Measurements from ENCODE around the gene RFPL3.

- TF ChIP-seq POLR2A (IDR thresholded peaks at IDR 0.05) (no peak), POLR2AphosphoS5 (IDR thresholded peaks at IDR 0.05; ENCODE audit: insufficient read depth in 1 of 2, low read depth in 1 of 2) (no peak)
- TF ChIP-seq, protein P1, sequence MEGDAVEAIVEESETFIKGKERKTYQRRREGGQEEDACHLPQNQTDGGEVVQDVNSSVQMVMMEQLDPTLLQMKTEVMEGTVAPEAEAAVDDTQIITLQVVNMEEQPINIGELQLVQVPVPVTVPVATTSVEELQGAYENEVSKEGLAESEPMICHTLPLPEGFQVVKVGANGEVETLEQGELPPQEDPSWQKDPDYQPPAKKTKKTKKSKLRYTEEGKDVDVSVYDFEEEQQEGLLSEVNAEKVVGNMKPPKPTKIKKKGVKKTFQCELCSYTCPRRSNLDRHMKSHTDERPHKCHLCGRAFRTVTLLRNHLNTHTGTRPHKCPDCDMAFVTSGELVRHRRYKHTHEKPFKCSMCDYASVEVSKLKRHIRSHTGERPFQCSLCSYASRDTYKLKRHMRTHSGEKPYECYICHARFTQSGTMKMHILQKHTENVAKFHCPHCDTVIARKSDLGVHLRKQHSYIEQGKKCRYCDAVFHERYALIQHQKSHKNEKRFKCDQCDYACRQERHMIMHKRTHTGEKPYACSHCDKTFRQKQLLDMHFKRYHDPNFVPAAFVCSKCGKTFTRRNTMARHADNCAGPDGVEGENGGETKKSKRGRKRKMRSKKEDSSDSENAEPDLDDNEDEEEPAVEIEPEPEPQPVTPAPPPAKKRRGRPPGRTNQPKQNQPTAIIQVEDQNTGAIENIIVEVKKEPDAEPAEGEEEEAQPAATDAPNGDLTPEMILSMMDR (IDR thresholded peaks at IDR 0.05) = no peak
Measured at GRCh38 chr22:32407312-32407711, 49.6 kb downstream of the RFPL3 start.
